Measurements from ENCODE around the gene LAGE3.

LAGE3 gene

DNA sequence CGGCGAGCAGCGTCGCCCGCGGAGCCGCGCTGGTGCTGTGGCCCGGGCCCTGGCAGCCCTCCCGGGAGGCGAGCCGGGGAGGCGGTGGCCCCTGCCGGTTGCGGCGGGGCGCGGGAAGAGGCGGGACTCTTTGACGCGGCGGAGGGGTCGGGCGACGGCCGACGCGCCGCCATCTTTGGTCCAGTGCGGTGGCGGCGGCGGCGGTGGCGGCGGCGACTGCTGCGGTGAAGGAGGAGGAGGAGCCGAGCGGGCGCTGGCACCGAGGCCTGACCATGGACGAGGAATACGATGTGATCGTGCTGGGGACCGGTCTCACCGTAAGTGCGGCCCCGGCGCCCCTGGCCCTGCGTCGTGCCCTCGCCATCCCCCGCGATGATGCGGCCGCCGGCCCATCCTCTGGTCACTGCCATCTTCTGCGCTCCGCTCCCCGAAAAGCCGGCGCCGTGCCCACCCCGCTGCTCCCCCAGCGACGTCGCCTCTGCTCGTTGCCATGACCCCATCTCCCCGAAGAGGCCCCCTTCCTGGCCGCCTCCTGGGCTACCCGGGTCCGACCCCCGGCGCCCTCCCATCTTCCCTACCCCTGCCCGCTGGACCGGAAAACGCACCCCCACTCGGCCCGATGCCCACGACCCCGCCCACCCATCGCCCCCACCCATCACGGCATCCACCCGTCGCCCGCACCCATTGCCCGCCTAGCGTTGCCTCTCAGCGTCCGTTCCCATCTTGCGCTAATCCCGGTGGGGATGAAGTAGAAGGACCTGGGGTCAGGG, 41.9 kb downstream of the LAGE3 start, which contains the start of gene GDI1:
Gene GDI1, plus strand, starts transcription at position 172 of the 770 bp plus-strand sequence. Its CDS starts 101 bp downstream, at position 273.
- Histone ChIP-seq H3K4me1 (ENCODE audit: insufficient read depth, low read length) (peaks cover 10% of the 10 kb centered on the region), H3K9me3 (ENCODE audit: low read length) (no peaks in the 10 kb centered on the region), H3K4me3 (ENCODE audit: low read length) (peak within 1 kb of the TSS; percentile 55), H2AFZ (ENCODE audit: low read depth, low read length) (no peak within 1 kb of the TSS), H3K27me3 (ENCODE audit: insufficient read depth, low read length) (no peaks in the 10 kb centered on the region), H3K36me3 (ENCODE audit: insufficient read depth, low read length) (peaks cover 45% of the 10 kb centered on the region)

- Histone ChIP-seq H3K4me1 (ENCODE audit: insufficient read depth, low read length) (peaks cover 10% of the 10 kb centered on the region), H3K36me3 (ENCODE audit: insufficient read depth, low read length) (peaks cover 46% of the 10 kb centered on the region), H3K27me3 (ENCODE audit: insufficient read depth, low read length) (no peaks in the 10 kb centered on the region), H2AFZ (ENCODE audit: low read depth, low read length) (no peak overlapping the region), H3K9me3 (ENCODE audit: low read length) (no peaks in the 10 kb centered on the region), H3K4me3 (ENCODE audit: low read length) (peak overlapping the region; percentile 55)
Measured at GRCh38 chrX:154436374-154436982, 42.6 kb downstream of the LAGE3 start.

DNA sequence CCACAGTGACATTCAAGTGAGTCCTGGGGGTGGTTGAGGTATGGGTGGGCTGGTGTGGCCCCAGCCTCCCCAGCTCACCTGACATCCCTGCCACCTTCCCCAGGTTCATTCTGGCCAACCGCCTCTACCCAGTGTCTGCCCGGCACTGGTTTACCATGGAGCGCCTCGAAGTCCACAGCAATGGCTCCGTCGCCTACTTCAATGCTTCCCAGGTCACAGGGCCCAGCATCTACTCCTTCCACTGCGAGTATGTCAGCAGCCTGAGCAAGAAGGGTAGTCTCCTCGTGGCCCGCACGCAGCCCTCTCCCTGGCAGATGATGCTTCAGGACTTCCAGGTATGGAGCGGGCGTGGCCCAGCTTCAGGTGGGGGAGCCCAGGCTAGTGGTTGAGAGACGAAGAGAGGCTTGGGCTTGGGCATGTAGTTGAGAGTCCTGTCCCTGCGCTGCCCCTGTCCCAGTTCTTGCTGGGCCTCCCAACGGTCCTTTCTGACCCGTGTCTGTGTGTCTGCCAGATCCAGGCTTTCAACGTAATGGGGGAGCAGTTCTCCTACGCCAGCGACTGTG, 43.8 kb downstream of the LAGE3 start:
- H3K27me3 ChIP-seq (ENCODE audit: insufficient read depth, low read length) = no peaks in the 10 kb centered on the region
- H3K9me3 ChIP-seq (ENCODE audit: low read length) = no peaks in the 10 kb centered on the region
- H3K4me1 ChIP-seq (ENCODE audit: insufficient read depth, low read length) = peaks cover 10% of the 10 kb centered on the region
- H3K36me3 ChIP-seq (ENCODE audit: insufficient read depth, low read length) = peaks cover 40% of the 10 kb centered on the region
- H2AFZ ChIP-seq (ENCODE audit: low read depth, low read length) = no peak overlapping the region
- no peak overlapping the region for H3K4me3 ChIP-seq (ENCODE audit: low read length)

- H3K4me1 ChIP-seq (ENCODE audit: insufficient read depth, low read length) = peaks cover 10% of the 10 kb centered on the region
- no peaks in the 10 kb centered on the region for H3K27me3 ChIP-seq (ENCODE audit: insufficient read depth, low read length)
Measured at GRCh38 chrX:154434394-154435168, 44.5 kb downstream of the LAGE3 start.

DNA sequence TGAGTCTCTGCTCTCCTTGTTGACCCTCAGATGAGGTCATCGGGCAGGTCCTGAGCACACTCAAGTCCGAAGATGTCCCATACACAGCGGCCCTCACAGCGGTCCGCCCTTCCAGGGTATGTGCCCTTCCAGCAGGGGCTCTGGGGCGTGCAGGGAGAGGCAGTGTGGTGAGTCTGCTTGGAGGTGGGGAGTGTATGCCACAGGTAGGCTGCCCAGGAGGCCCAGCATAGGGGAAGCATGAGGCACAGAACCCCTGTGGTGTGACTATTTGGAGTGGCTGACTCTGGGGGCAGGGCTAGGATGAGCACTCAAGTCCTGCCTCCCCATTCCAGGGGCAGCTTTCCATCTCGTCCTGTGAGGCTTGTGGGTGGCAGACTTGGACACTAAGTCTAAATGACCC, 45.5 kb downstream of the LAGE3 start:
- Histone ChIP-seq H3K4me1 (ENCODE audit: insufficient read depth, low read length) (peaks cover 7% of the 10 kb centered on the region), H3K9me3 (ENCODE audit: low read length) (no peaks in the 10 kb centered on the region), H2AFZ (ENCODE audit: low read depth, low read length) (no peak overlapping the region), H3K36me3 (ENCODE audit: insufficient read depth, low read length) (peaks cover 31% of the 10 kb centered on the region), H3K4me3 (ENCODE audit: low read length) (no peak overlapping the region), H3K27me3 (ENCODE audit: insufficient read depth, low read length) (no peaks in the 10 kb centered on the region)

More at GRCh38 chrX:154434394-154435168, 44.5 kb downstream of the LAGE3 start:
- H3K36me3 ChIP-seq (ENCODE audit: insufficient read depth, low read length) = peaks cover 37% of the 10 kb centered on the region
- no peak overlapping the region for H3K4me3 ChIP-seq (ENCODE audit: low read length)
- no peaks in the 10 kb centered on the region for H3K9me3 ChIP-seq (ENCODE audit: low read length)
- H2AFZ ChIP-seq (ENCODE audit: low read depth, low read length) = no peak overlapping the region

- H3K9me3 ChIP-seq (ENCODE audit: low read length) = no peaks in the 10 kb centered on the region
- no peak overlapping the region for H2AFZ ChIP-seq (ENCODE audit: low read depth, low read length)
- H3K4me3 ChIP-seq (ENCODE audit: low read length) = no peak overlapping the region
- peaks cover 31% of the 10 kb centered on the region for H3K36me3 ChIP-seq (ENCODE audit: insufficient read depth, low read length)
- H3K4me1 ChIP-seq (ENCODE audit: insufficient read depth, low read length) = no peaks in the 10 kb centered on the region
- no peaks in the 10 kb centered on the region for H3K27me3 ChIP-seq (ENCODE audit: insufficient read depth, low read length)
Measured at GRCh38 chrX:154432210-154432609, 46.9 kb downstream of the LAGE3 start.

GRCh38 chrX:154431341-154431740, 47.7 kb downstream of the LAGE3 start:
- peaks cover 2% of the 10 kb centered on the region for H3K4me1 ChIP-seq (ENCODE audit: insufficient read depth, low read length)
- no peak overlapping the region for H3K4me3 ChIP-seq (ENCODE audit: low read length)
- H3K36me3 ChIP-seq (ENCODE audit: insufficient read depth, low read length) = peaks cover 31% of the 10 kb centered on the region
- no peak overlapping the region for H2AFZ ChIP-seq (ENCODE audit: low read depth, low read length)
- no peaks in the 10 kb centered on the region for H3K27me3 ChIP-seq (ENCODE audit: insufficient read depth, low read length)
- no peaks in the 10 kb centered on the region for H3K9me3 ChIP-seq (ENCODE audit: low read length)

DNA sequence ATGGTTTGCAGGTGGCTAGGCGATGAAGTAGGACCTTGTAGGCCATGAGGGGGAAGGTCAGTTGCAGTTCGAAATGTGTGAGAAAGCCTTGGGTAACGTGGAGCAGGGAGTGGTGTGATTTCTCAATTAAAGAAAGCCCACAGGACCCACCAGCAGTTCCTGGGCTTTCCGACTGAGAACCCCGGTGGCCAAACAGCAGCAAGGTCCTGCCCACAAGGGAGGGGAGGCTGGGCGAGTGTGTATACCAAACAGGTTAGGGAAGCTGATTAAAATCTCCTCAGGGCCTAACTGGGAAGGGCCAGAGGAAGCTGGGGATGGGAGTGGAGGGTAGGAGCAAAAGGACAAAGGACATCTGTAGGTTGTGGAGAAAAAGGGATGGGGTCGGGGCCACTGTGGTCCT, 48.2 kb downstream of the LAGE3 start:
- no peaks in the 10 kb centered on the region for H3K27me3 ChIP-seq (ENCODE audit: insufficient read depth, low read length)
- no peak overlapping the region for H3K4me3 ChIP-seq (ENCODE audit: low read length)
- peaks cover 2% of the 10 kb centered on the region for H3K4me1 ChIP-seq (ENCODE audit: insufficient read depth, low read length)
- H2AFZ ChIP-seq (ENCODE audit: low read depth, low read length) = no peak overlapping the region
- H3K36me3 ChIP-seq (ENCODE audit: insufficient read depth, low read length) = peaks cover 31% of the 10 kb centered on the region
- H3K9me3 ChIP-seq (ENCODE audit: low read length) = no peaks in the 10 kb centered on the region

GRCh38 chrX:154430479-154430878, 48.6 kb downstream of the LAGE3 start:
- H3K4me3 ChIP-seq (ENCODE audit: low read length) = no peak overlapping the region
- peaks cover 27% of the 10 kb centered on the region for H3K36me3 ChIP-seq (ENCODE audit: insufficient read depth, low read length)
- no peaks in the 10 kb centered on the region for H3K9me3 ChIP-seq (ENCODE audit: low read length)
- peaks cover 2% of the 10 kb centered on the region for H3K4me1 ChIP-seq (ENCODE audit: insufficient read depth, low read length)
- no peak overlapping the region for H2AFZ ChIP-seq (ENCODE audit: low read depth, low read length)
- no peaks in the 10 kb centered on the region for H3K27me3 ChIP-seq (ENCODE audit: insufficient read depth, low read length)

DNA sequence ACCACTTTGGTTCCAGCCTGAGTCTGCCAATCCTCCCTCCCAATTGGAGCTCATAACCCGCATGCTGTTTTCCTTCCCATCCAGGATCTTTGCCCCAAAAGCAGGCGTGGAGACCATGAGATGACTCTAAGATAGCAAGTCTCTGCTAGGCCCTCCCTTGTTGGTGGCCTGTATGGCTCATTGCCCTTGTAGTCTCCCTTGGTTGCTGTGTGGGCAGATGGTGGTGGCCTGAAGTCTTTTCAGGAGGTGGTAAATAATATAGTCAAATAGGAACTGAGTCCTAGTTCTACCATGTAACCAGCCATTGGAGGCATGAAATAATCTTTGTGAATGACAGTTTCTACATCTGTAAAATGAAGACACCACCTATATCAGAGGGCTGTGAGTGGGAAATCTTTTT, 49.4 kb downstream of the LAGE3 start:
- H2AFZ ChIP-seq (ENCODE audit: low read depth, low read length) = no peak overlapping the region
- H3K36me3 ChIP-seq (ENCODE audit: insufficient read depth, low read length) = peaks cover 21% of the 10 kb centered on the region
- H3K9me3 ChIP-seq (ENCODE audit: low read length) = no peaks in the 10 kb centered on the region
- no peaks in the 10 kb centered on the region for H3K27me3 ChIP-seq (ENCODE audit: insufficient read depth, low read length)
- H3K4me3 ChIP-seq (ENCODE audit: low read length) = peak overlapping the region; percentile 60
- peaks cover 2% of the 10 kb centered on the region for H3K4me1 ChIP-seq (ENCODE audit: insufficient read depth, low read length)

- H3K27me3 ChIP-seq (ENCODE audit: insufficient read depth, low read length) = no peaks in the 10 kb centered on the region
- H3K4me1 ChIP-seq (ENCODE audit: insufficient read depth, low read length) = peaks cover 2% of the 10 kb centered on the region
- no peak within 1 kb of the TSS for H2AFZ ChIP-seq (ENCODE audit: low read depth, low read length)
- no peaks in the 10 kb centered on the region for H3K9me3 ChIP-seq (ENCODE audit: low read length)
- peak within 1 kb of the TSS; percentile 60 for H3K4me3 ChIP-seq (ENCODE audit: low read length)
- peaks cover 13% of the 10 kb centered on the region for H3K36me3 ChIP-seq (ENCODE audit: insufficient read depth, low read length)
Measured at GRCh38 chrX:154428176-154429171, 50.6 kb downstream of the LAGE3 start, which contains the start of gene ATP6AP1. Gene ATP6AP1, plus strand, starts transcription at chrX:154428677. Its CDS starts 16 bp downstream, at chrX:154428693.

Data from neuron (in vitro differentiated cells).